ENCODE measurements around the gene BSCL2. TPM values are rescaled to one million over a fixed set of nuclear protein-coding genes. Genes with fewer than 3 reads are reported as not detected.
A peak's percentile ranks its signal among the peaks of the same experiment; 100 is the strongest.
"Not testable (repeated sequence)": the region's sequence is repeated elsewhere in the genome, so short reads cannot be mapped to it uniquely, and the experiment has no call there.

Gene BSCL2
- total RNA-seq, 1 experiment from 2014 or later, result 77.4 TPM

GRCh38 chr11:62652161-62653006, 54.8 kb downstream of the BSCL2 start:
- no CpG with 5 or more reads among the region's 16 CpGs for WGBS (ENCODE audit: extremely low coverage, insufficient read length, low lambda C conversion rate)
- Mint-ChIP-seq H3K4me1 (peaks cover 4 to 9% of the 10 kb centered on the region in 2 experiments), H3K9me3 (no peaks in the 10 kb centered on the region), H3K4me3 (peak overlapping the region; percentile 92 to 94), H3K27me3 (ENCODE audit: low read depth) (no peaks in the 10 kb centered on the region), H3K36me3 (ENCODE audit: insufficient read depth in 1 of 3, low read depth in 3 of 3) (peaks cover 8 to 24% (median 12%) of the 10 kb centered on the region in 3 experiments; a peak in 6 of 7 replicates), H3K27ac (peak overlapping the region; percentile 86 to 96 (median 86))
- Histone ChIP-seq H3K79me1 (ENCODE audit: insufficient read depth, low read depth, low read length, poor library complexity, severe bottlenecking) (no peaks in the 10 kb centered on the region), H3K79me2 (ENCODE audit: insufficient read depth, low read length) (peaks cover 4% of the 10 kb centered on the region; the same call in 1 of the 2 replicates), H3K18ac (ENCODE audit: insufficient read length, low read depth, low read length) (no peak overlapping the region), H3K9me3 (ENCODE audit: control insufficient read depth, low read depth, low read length) (no peaks in the 10 kb centered on the region), H3K23ac (ENCODE audit: insufficient read length, low read depth, low read length) (no peak overlapping the region), H4K20me1 (ENCODE audit: control insufficient read depth, insufficient read depth, insufficient read length) (no peaks in the 10 kb centered on the region), H4K91ac (ENCODE audit: insufficient read length, low read depth, low read length) (no peak overlapping the region), H4K5ac (ENCODE audit: insufficient read length, low read depth, low read length) (no peak overlapping the region), H2BK12ac (ENCODE audit: insufficient read length, low read depth, low read length) (no peak overlapping the region), H3K9ac (ENCODE audit: extremely low read depth, insufficient read length, low read length) (peak overlapping the region; percentile 84), H2AK5ac (ENCODE audit: insufficient read length, low read length) (no peak overlapping the region), H3K4ac (ENCODE audit: low read depth, low read length) (no peak overlapping the region), H2BK20ac (ENCODE audit: low read depth, low read length, poor library complexity, severe bottlenecking) (no peak overlapping the region), H3K23me2 (ENCODE audit: insufficient read length, low read depth, low read length, poor library complexity, severe bottlenecking) (peaks cover 4% of the 10 kb centered on the region), H4K8ac (replicated peaks; ENCODE audit: insufficient read length, low read depth, low read length) (no peak overlapping the region), H2BK5ac (ENCODE audit: insufficient read length, low read length) (no peak overlapping the region), H3K4me1 (ENCODE audit: insufficient read depth, low read length) (no peaks in the 10 kb centered on the region), H3K56ac (ENCODE audit: insufficient read length, low read depth, low read length) (no peak overlapping the region), H3K27me3 (ENCODE audit: insufficient read depth, low read length) (no peaks in the 10 kb centered on the region), H2BK120ac (ENCODE audit: low read depth, low read length, poor library complexity, severe bottlenecking) (no peak overlapping the region), H3K4me2 (ENCODE audit: insufficient read depth, insufficient read length, low read length) (peak overlapping the region; percentile 90), H2AFZ (ENCODE audit: low read length) (no peak overlapping the region), H3T11ph (ENCODE audit: low read length) (no peak overlapping the region), H3K27ac (ENCODE audit: insufficient read length, low read depth, low read length) (no peak overlapping the region), H2BK15ac (ENCODE audit: low read depth, low read length) (no peak overlapping the region), H3K14ac (ENCODE audit: insufficient read depth, low read length) (no peak overlapping the region)
- no peak for DNase-seq
- TF ChIP-seq, protein P1, sequence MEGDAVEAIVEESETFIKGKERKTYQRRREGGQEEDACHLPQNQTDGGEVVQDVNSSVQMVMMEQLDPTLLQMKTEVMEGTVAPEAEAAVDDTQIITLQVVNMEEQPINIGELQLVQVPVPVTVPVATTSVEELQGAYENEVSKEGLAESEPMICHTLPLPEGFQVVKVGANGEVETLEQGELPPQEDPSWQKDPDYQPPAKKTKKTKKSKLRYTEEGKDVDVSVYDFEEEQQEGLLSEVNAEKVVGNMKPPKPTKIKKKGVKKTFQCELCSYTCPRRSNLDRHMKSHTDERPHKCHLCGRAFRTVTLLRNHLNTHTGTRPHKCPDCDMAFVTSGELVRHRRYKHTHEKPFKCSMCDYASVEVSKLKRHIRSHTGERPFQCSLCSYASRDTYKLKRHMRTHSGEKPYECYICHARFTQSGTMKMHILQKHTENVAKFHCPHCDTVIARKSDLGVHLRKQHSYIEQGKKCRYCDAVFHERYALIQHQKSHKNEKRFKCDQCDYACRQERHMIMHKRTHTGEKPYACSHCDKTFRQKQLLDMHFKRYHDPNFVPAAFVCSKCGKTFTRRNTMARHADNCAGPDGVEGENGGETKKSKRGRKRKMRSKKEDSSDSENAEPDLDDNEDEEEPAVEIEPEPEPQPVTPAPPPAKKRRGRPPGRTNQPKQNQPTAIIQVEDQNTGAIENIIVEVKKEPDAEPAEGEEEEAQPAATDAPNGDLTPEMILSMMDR (conservative IDR thresholded peaks at IDR 0.05), result no peak

GRCh38 chr11:62650283-62650682, 56.9 kb downstream of the BSCL2 start:
- not testable (repeated sequence) for H3K18ac ChIP-seq (ENCODE audit: insufficient read length, low read depth, low read length); H2BK20ac ChIP-seq (ENCODE audit: low read depth, low read length, poor library complexity, severe bottlenecking); H3K14ac ChIP-seq (ENCODE audit: insufficient read depth, low read length); H3K79me2 ChIP-seq (ENCODE audit: insufficient read depth, low read length); DNase-seq; H3K23ac ChIP-seq (ENCODE audit: insufficient read length, low read depth, low read length); H3K4me3 Mint-ChIP-seq; H4K20me1 ChIP-seq (ENCODE audit: control insufficient read depth, insufficient read depth, insufficient read length); H3K27ac ChIP-seq (ENCODE audit: insufficient read length, low read depth, low read length); H3K9me3 ChIP-seq (ENCODE audit: control insufficient read depth, low read depth, low read length); H3K79me1 ChIP-seq (ENCODE audit: insufficient read depth, low read depth, low read length, poor library complexity, severe bottlenecking); H3K56ac ChIP-seq (ENCODE audit: insufficient read length, low read depth, low read length); H3K4me2 ChIP-seq (ENCODE audit: insufficient read depth, insufficient read length, low read length); H2BK12ac ChIP-seq (ENCODE audit: insufficient read length, low read depth, low read length); H2BK15ac ChIP-seq (ENCODE audit: low read depth, low read length); H3K27me3 Mint-ChIP-seq (ENCODE audit: low read depth); H4K8ac ChIP-seq (replicated peaks; ENCODE audit: insufficient read length, low read depth, low read length); H3T11ph ChIP-seq (ENCODE audit: low read length); H2AK5ac ChIP-seq (ENCODE audit: insufficient read length, low read length); H3K4me1 ChIP-seq (ENCODE audit: insufficient read depth, low read length); H3K27me3 ChIP-seq (ENCODE audit: insufficient read depth, low read length); H3K9me3 Mint-ChIP-seq; H2BK5ac ChIP-seq (ENCODE audit: insufficient read length, low read length); H3K4ac ChIP-seq (ENCODE audit: low read depth, low read length); H4K91ac ChIP-seq (ENCODE audit: insufficient read length, low read depth, low read length); H2BK120ac ChIP-seq (ENCODE audit: low read depth, low read length, poor library complexity, severe bottlenecking); H3K27ac Mint-ChIP-seq; H2AFZ ChIP-seq (ENCODE audit: low read length); H4K5ac ChIP-seq (ENCODE audit: insufficient read length, low read depth, low read length); H3K23me2 ChIP-seq (ENCODE audit: insufficient read length, low read depth, low read length, poor library complexity, severe bottlenecking); H3K9ac ChIP-seq (ENCODE audit: extremely low read depth, insufficient read length, low read length)
- Mint-ChIP-seq H3K36me3 (ENCODE audit: insufficient read depth in 1 of 3, low read depth in 3 of 3) (peaks cover 8 to 27% (median 12%) of the 10 kb centered on the region in 3 experiments; a peak in 6 of 7 replicates), H3K4me1 (peaks cover 9 to 13% of the 10 kb centered on the region in 2 experiments)
- no CpG with 5 or more reads among the region's 12 CpGs for WGBS (ENCODE audit: extremely low coverage, insufficient read length, low lambda C conversion rate)
